Testis (tissue), 2 donors: ENCODE results near the gene KIF5C.

Experiments used
- POLR2A ChIP-seq: fragments of 450-650 bp; IDR thresholded peaks from one replicate; pipeline ENCODE4 v1.6.1; 2017; ENCODE audit warnings: antibody characterized with exemption, mild to moderate bottlenecking, moderate library complexity
- TF ChIP-seq, protein P1 (sequence below), 3 experiments: fragments of 450-650 bp in 2 of 3; fragments of 200-600 bp in 1 of 3; sonication (generic) in 1 of 3; IDR thresholded peaks; one replicate each; pipeline ENCODE4 v1.5.1; 2016 to 2019; ENCODE audit warnings: antibody characterized with exemption in 3 of 3, mild to moderate bottlenecking in 2 of 3, moderate library complexity in 1 of 3

DNA sequence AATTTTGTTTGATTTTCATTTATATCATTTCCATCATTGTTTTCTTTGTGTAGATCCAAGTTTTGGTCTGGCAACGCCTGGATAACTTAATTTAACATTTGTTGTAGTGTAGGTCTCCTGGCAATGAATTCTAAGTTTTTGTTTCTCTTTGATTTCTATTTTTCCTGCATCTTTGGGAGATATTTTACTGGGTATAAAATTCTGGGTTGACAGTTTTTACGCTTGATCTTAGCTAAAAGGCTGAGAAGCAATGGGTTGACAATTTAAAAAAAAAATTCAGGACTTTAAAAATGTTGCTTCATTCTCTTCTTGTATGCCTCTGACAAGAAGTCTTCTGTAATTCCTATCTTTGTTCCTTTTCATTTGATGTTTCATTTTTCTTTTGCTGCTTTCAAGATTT lies 172.1 kb downstream of the KIF5C start:
- TF ChIP-seq, protein P1, sequence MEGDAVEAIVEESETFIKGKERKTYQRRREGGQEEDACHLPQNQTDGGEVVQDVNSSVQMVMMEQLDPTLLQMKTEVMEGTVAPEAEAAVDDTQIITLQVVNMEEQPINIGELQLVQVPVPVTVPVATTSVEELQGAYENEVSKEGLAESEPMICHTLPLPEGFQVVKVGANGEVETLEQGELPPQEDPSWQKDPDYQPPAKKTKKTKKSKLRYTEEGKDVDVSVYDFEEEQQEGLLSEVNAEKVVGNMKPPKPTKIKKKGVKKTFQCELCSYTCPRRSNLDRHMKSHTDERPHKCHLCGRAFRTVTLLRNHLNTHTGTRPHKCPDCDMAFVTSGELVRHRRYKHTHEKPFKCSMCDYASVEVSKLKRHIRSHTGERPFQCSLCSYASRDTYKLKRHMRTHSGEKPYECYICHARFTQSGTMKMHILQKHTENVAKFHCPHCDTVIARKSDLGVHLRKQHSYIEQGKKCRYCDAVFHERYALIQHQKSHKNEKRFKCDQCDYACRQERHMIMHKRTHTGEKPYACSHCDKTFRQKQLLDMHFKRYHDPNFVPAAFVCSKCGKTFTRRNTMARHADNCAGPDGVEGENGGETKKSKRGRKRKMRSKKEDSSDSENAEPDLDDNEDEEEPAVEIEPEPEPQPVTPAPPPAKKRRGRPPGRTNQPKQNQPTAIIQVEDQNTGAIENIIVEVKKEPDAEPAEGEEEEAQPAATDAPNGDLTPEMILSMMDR (IDR thresholded peaks at IDR 0.05) = no peak
- TF ChIP-seq POLR2A = no peak
